Measurements from ENCODE around the gene TMEM115.
A peak's percentile ranks its signal among the peaks of the same experiment; 100 is the strongest.

Gene TMEM115

DNA sequence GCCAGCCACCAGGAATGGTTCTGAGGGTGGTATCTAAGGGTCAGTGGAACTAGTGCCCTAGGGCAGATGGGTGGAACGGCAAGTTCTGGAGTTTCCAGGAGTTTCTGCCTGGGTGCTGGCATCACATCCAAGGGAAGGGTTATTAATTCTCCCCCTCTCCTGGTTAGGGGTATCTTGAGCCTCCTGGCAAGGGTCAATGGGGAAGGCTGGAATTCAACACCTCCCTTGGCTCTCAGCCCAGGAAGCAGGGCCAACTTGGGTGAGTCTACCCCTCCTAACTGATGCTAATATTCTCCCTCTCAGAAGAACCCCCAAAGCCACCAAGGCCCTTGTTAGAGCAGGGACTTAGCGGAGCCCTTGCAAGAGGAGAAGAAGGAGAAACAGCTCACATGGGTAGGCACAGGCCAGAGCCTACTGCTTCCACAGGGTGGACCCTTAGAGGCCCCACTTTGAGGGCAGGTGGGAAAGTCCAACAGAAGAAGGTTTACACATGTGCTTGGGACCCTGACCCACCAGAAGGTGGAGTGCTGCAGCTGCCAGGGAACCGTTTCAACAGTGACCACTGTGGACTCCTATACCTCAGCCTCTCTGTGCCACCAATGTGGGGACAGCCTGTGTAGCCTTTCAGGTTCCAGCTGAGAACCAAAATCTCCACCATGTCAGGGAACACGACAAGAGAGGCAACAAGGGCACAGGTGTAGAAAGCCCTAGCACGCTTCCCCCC is 3.3 kb downstream of the TMEM115 start:
- Histone ChIP-seq H3K4me2 (ENCODE audit: low read length) (peak overlapping the region; percentile 95), H3K9ac (no peak overlapping the region), H3K27me3 (ENCODE audit: control insufficient read depth, insufficient read depth, low read length) (no peaks in the 10 kb centered on the region), H2AFZ (no peak overlapping the region), H3K9me3 (ENCODE audit: control insufficient read depth, low read length) (no peaks in the 10 kb centered on the region), H3K79me2 (peaks cover 37% of the 10 kb centered on the region), H3K36me3 (ENCODE audit: control insufficient read depth, insufficient read depth, low read length) (no peaks in the 10 kb centered on the region), H3K4me1 (peaks cover 42% of the 10 kb centered on the region), H3K4me3 (ENCODE audit: low read depth, low read length) (peak overlapping the region; percentile 85), H3K27ac (no peak overlapping the region)
- TF ChIP-seq, protein P1, sequence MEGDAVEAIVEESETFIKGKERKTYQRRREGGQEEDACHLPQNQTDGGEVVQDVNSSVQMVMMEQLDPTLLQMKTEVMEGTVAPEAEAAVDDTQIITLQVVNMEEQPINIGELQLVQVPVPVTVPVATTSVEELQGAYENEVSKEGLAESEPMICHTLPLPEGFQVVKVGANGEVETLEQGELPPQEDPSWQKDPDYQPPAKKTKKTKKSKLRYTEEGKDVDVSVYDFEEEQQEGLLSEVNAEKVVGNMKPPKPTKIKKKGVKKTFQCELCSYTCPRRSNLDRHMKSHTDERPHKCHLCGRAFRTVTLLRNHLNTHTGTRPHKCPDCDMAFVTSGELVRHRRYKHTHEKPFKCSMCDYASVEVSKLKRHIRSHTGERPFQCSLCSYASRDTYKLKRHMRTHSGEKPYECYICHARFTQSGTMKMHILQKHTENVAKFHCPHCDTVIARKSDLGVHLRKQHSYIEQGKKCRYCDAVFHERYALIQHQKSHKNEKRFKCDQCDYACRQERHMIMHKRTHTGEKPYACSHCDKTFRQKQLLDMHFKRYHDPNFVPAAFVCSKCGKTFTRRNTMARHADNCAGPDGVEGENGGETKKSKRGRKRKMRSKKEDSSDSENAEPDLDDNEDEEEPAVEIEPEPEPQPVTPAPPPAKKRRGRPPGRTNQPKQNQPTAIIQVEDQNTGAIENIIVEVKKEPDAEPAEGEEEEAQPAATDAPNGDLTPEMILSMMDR (IDR thresholded peaks at IDR 0.05): no peak

DNA sequence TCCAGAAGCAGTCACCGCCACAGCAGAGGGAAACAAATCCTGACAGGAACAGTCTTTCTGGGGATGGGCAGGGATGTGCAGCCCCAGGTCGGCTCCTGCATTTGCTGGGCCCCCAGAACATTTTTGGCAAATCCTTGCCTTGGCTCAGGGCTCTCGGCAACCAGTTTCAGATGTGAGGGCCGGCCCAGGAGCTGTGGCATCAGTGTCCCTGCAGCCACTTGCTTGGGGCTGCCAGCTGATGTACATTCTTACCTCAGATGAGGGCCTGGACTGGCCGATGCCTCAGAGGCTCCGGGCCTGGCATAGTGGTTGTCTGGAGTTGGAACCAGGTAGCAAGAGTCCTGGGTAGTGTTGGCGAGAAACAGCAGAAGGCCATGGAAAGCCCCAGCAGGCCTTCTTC is 4.5 kb downstream of the TMEM115 start:
- no peak overlapping the region for H2AFZ ChIP-seq
- no peaks in the 10 kb centered on the region for H3K36me3 ChIP-seq (ENCODE audit: control insufficient read depth, insufficient read depth, low read length)
- TF ChIP-seq, protein P1 (IDR thresholded peaks at IDR 0.05): no peak
- no peaks in the 10 kb centered on the region for H3K9me3 ChIP-seq (ENCODE audit: control insufficient read depth, low read length)
- no peak overlapping the region for H3K4me2 ChIP-seq (ENCODE audit: low read length)
- H3K4me1 ChIP-seq: peaks cover 46% of the 10 kb centered on the region
- H3K4me3 ChIP-seq (ENCODE audit: low read depth, low read length): no peak overlapping the region
- H3K27ac ChIP-seq: no peak overlapping the region
- no peaks in the 10 kb centered on the region for H3K27me3 ChIP-seq (ENCODE audit: control insufficient read depth, insufficient read depth, low read length)
- no peak overlapping the region for H3K9ac ChIP-seq
- peaks cover 41% of the 10 kb centered on the region for H3K79me2 ChIP-seq

DNA sequence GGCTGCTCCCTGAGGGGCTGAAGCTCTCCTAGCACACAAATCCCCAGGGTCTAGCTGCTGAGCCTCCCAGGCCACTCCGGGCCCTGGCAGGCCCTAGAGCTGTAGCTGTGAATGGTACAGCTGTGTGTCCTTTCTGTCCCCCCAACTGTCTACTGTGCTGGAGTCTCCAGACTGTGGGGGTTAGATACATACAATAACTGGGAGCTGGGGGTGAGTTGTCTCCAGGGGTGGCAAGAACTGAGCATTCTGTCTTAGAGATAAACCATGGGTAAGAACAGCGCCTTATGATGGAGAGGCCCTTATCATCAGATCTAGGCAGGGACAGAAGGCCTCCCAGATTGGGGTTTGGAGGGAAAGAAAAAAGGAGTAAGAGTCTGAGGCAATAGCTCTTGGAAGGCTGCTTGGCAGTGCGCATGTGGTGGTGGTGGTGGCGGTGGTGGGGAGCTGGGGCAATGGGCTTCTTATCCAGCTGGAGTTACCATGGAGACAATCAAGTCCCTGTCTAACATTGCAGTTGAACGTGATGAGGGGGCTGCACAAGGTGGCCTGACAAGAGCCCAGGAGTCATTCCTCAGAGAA is 5.0 kb downstream of the TMEM115 start:
- TF ChIP-seq, protein P1 (IDR thresholded peaks at IDR 0.05): no peak
- H3K79me2 ChIP-seq: peaks cover 45% of the 10 kb centered on the region
- no peak overlapping the region for H3K9ac ChIP-seq
- no peaks in the 10 kb centered on the region for H3K27me3 ChIP-seq (ENCODE audit: control insufficient read depth, insufficient read depth, low read length)
- no peak overlapping the region for H3K4me2 ChIP-seq (ENCODE audit: low read length)
- H3K4me3 ChIP-seq (ENCODE audit: low read depth, low read length): no peak overlapping the region
- H3K27ac ChIP-seq: no peak overlapping the region
- H3K36me3 ChIP-seq (ENCODE audit: control insufficient read depth, insufficient read depth, low read length): no peaks in the 10 kb centered on the region
- no peaks in the 10 kb centered on the region for H3K9me3 ChIP-seq (ENCODE audit: control insufficient read depth, low read length)
- H3K4me1 ChIP-seq: peaks cover 52% of the 10 kb centered on the region
- no peak overlapping the region for H2AFZ ChIP-seq

DNA sequence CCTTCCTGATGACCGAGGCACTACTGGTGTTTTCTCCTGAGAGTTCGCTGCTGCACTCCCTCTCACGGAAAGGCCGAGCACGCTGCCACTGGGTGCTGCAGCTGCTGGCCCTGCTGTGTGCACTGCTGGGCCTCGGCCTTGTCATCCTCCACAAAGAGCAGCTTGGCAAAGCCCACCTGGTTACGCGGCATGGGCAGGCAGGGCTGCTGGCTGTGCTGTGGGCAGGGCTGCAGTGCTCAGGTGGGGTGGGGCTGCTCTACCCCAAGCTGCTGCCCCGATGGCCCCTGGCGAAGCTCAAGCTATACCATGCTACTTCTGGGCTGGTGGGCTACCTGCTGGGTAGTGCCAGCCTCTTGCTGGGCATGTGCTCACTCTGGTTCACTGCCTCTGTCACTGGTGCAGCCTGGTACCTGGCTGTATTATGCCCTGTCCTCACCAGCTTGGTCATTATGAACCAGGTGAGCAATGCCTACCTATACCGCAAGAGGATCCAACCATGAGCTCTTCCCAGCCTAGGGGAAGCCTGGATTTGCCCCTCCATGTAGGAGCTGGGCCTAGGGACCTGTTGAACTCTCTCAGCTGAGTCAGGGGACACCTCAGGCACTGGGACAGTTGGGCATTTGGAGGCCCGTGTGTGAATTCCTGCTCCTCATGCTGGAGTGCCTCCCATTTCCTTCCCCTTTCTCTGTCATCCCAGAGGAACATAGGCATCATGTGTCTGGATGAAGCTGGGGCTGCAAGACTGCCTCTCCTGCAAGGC is 5.9 kb downstream of the TMEM115 start:
- TF ChIP-seq, protein P1 (IDR thresholded peaks at IDR 0.05): no peak
- H3K79me2 ChIP-seq: peaks cover 41% of the 10 kb centered on the region
- H3K4me1 ChIP-seq: peaks cover 51% of the 10 kb centered on the region
- no peak overlapping the region for H2AFZ ChIP-seq
- no peak overlapping the region for H3K9ac ChIP-seq
- H3K36me3 ChIP-seq (ENCODE audit: control insufficient read depth, insufficient read depth, low read length): no peaks in the 10 kb centered on the region
- no peak overlapping the region for H3K27ac ChIP-seq
- no peaks in the 10 kb centered on the region for H3K27me3 ChIP-seq (ENCODE audit: control insufficient read depth, insufficient read depth, low read length)
- no peak overlapping the region for H3K4me3 ChIP-seq (ENCODE audit: low read depth, low read length)
- no peaks in the 10 kb centered on the region for H3K9me3 ChIP-seq (ENCODE audit: control insufficient read depth, low read length)
- H3K4me2 ChIP-seq (ENCODE audit: low read length): no peak overlapping the region

Measured in parathyroid adenoma (tissue), 2 donors.